H1 (cell line): ENCODE results near the gene OPCML. TPM values are rescaled to one million over a fixed set of nuclear protein-coding genes. Genes with fewer than 3 reads are reported as not detected.

Source experiments
- CTCF ChIA-PET: fragments of 300-600 bp; sonication (Branson Sonifier 250); formaldehyde crosslinking; loops from one replicate; lab custom pipeline; 2021; ENCODE audit not compliant: partially characterized antibody; lab: Charles Lee
- POLR2A ChIA-PET: fragments of 300-600 bp; sonication (Branson Sonifier 250); formaldehyde crosslinking; loops from one replicate; lab custom pipeline; 2021; ENCODE audit warnings: inconsistent platforms; ENCODE audit not compliant: partially characterized antibody; lab: Charles Lee
- DNase-seq, 2 experiments: peaks; one replicate each; pipeline versions ENCODE4 v3.0.0 to v3.0.0-alpha.2; 2010 to 2022; ENCODE audit warnings: low spot score in 2 of 2, low read depth in 1 of 2, mixed read lengths in 1 of 2
- FAIRE-seq: peaks from 2 replicates; lab custom pipeline; 2011; peaks lifted over from hg19 to GRCh38; lab: Jason Lieb, UNC
- H2AFZ ChIP-seq: 2 replicates; pipeline ENCODE4 v1.8.1; 2012; ENCODE audit warnings: low read length, inconsistent platforms
- H2AK5ac ChIP-seq: 2 replicates; pipeline ENCODE4 v1.6.1; 2013; ENCODE audit warnings: low read depth, low read length
- H2BK120ac ChIP-seq: replicated peaks from 2 replicates; pipeline ENCODE3; 2013; ENCODE audit warnings: low read depth, low read length, inconsistent platforms
- H2BK12ac ChIP-seq: 2 replicates; pipeline ENCODE4 v1.6.1; 2013; ENCODE audit warnings: low read depth, low read length
- H2BK15ac ChIP-seq: 2 replicates; pipeline ENCODE4 v1.6.1; 2013; ENCODE audit warnings: low read length
- H2BK20ac ChIP-seq: 2 replicates; pipeline ENCODE4 v1.6.1; 2013; ENCODE audit warnings: low read length
- H2BK5ac ChIP-seq: 2 replicates; pipeline ENCODE4 v1.6.1; 2013; ENCODE audit warnings: low read depth, low read length
- H3K14ac ChIP-seq: 2 replicates; pipeline ENCODE4 v1.6.1; 2013; ENCODE audit warnings: inconsistent platforms; ENCODE audit not compliant: insufficient read length
- H3K18ac ChIP-seq: 2 replicates; pipeline ENCODE4 v1.6.1; 2013; ENCODE audit warnings: low read length; ENCODE audit errors: extremely low read depth
- H3K23ac ChIP-seq: 2 replicates; pipeline ENCODE4 v1.6.1; 2013; ENCODE audit warnings: inconsistent platforms; ENCODE audit not compliant: insufficient read length
- H3K23me2 ChIP-seq: 2 replicates; pipeline ENCODE4 v1.6.1; 2013; ENCODE audit warnings: low read depth, low read length
- H3K27ac ChIP-seq: 2 replicates; pipeline ENCODE4 v1.6.1; 2011; ENCODE audit warnings: low read depth, low read length, inconsistent platforms
- H3K27me3 ChIP-seq, 4 experiments: replicated peaks in 1 of 4; 1 replicate in 1 of 4; 2 replicates in 3 of 4; pipeline versions ENCODE4 v1.6.1 to v1.8.1; 2011 to 2013; ENCODE audit warnings: low read length in 3 of 4, mild to moderate bottlenecking in 3 of 4, inconsistent platforms in 2 of 4, mixed read lengths in 2 of 4, moderate library complexity in 1 of 4; ENCODE audit not compliant: control insufficient read depth in 3 of 4, insufficient read depth in 3 of 4; ENCODE audit errors: extremely low read depth in 1 of 4
- H3K36me3 ChIP-seq, 4 experiments: 2 replicates each; pipeline versions ENCODE4 v1.6.1 to v1.8.1; 2011 to 2013; ENCODE audit warnings: mild to moderate bottlenecking in 4 of 4, low read length in 3 of 4, moderate library complexity in 2 of 4, control low read depth in 1 of 4, inconsistent platforms in 1 of 4; ENCODE audit not compliant: insufficient read depth in 4 of 4, control insufficient read depth in 2 of 4
- H3K4ac ChIP-seq: replicated peaks from 2 replicates; pipeline ENCODE3; 2013; ENCODE audit warnings: low read length, low read depth, mixed read lengths, inconsistent platforms; ENCODE audit not compliant: insufficient read length
- H3K4me1 ChIP-seq, 4 experiments: replicated peaks in 1 of 4; 1 replicate in 1 of 4; 2 replicates in 3 of 4; pipeline versions ENCODE4 v1.6.1 to v1.8.1; 2011 to 2013; ENCODE audit warnings: low read length in 3 of 4, inconsistent platforms in 2 of 4, mixed read lengths in 1 of 4; ENCODE audit not compliant: insufficient read depth in 4 of 4, control insufficient read depth in 3 of 4
- H3K4me2 ChIP-seq, 2 experiments: 2 replicates each; pipeline versions ENCODE4 v1.6.1 to v1.8.1; 2011 to 2013; ENCODE audit warnings: low read depth in 2 of 2, low read length in 2 of 2, control low read depth in 1 of 2, inconsistent platforms in 1 of 2, mild to moderate bottlenecking in 1 of 2; ENCODE audit not compliant: insufficient read depth in 1 of 2
- H3K4me3 ChIP-seq, 4 experiments: fragments of 200-600, 300-600 bp in 1 of 4; sonication (generic), shearing (Covaris generic), sonication (Bioruptor Twin) in 1 of 4; 2 replicates each; pipeline versions ENCODE4 v1.5.1 to v1.8.1; 2011 to 2016; ENCODE audit warnings: low read length in 4 of 4, low read depth in 3 of 4, control low read depth in 2 of 4, inconsistent platforms in 2 of 4, mild to moderate bottlenecking in 2 of 4, mixed read lengths in 1 of 4, moderate library complexity in 1 of 4; ENCODE audit not compliant: insufficient read depth in 2 of 4; ENCODE audit errors: extremely low read depth in 1 of 4
- H3K56ac ChIP-seq: replicated peaks from 2 replicates; pipeline ENCODE3; 2013; ENCODE audit warnings: low read depth, mild to moderate bottlenecking, mixed read lengths, low read length, inconsistent platforms; ENCODE audit not compliant: insufficient read length
- H3K79me1 ChIP-seq: 2 replicates; pipeline ENCODE4 v1.6.1; 2013; ENCODE audit warnings: low read depth, low read length, control low read depth
- H3K79me2 ChIP-seq, 2 experiments: 2 replicates each; pipeline versions ENCODE4 v1.6.1 to v1.8.1; 2012 to 2013; ENCODE audit warnings: low read length in 2 of 2, mild to moderate bottlenecking in 2 of 2, inconsistent platforms in 1 of 2; ENCODE audit not compliant: insufficient read depth in 2 of 2, control insufficient read depth in 1 of 2
- H3K9ac ChIP-seq, 4 experiments: replicated peaks in 1 of 4; 1 replicate in 1 of 4; 2 replicates in 3 of 4; pipeline versions ENCODE4 v1.6.1 to v1.8.1; 2011 to 2013; ENCODE audit warnings: low read depth in 3 of 4, low read length in 3 of 4, control low read depth in 2 of 4, mild to moderate bottlenecking in 2 of 4, moderate library complexity in 2 of 4, inconsistent platforms in 1 of 4; ENCODE audit errors: extremely low read depth in 1 of 4
- H3K9me3 ChIP-seq, 2 experiments: 2 replicates each; pipeline versions ENCODE4 v1.6.1 to v1.8.1; 2012 to 2013; ENCODE audit warnings: mild to moderate bottlenecking in 2 of 2, moderate library complexity in 2 of 2, control low read depth in 1 of 2, inconsistent platforms in 1 of 2, low read depth in 1 of 2, low read length in 1 of 2, mixed read lengths in 1 of 2; ENCODE audit not compliant: insufficient read depth in 2 of 2
- H4K20me1 ChIP-seq, 2 experiments: replicated peaks in 1 of 2; 2 replicates each; pipeline versions ENCODE3 to v1.8.1; 2011 to 2013; ENCODE audit warnings: inconsistent platforms in 2 of 2, low read length in 2 of 2, mild to moderate bottlenecking in 1 of 2; ENCODE audit not compliant: insufficient read depth in 2 of 2, control insufficient read depth in 1 of 2
- H4K5ac ChIP-seq: 2 replicates; pipeline ENCODE4 v1.6.1; 2013; ENCODE audit warnings: low read length, low read depth, mixed read lengths, inconsistent platforms; ENCODE audit not compliant: insufficient read length
- H4K8ac ChIP-seq: 2 replicates; pipeline ENCODE4 v1.8.0; 2013; ENCODE audit warnings: mild to moderate bottlenecking, moderate library complexity, low read length, inconsistent platforms; ENCODE audit not compliant: insufficient read depth; ENCODE audit errors: extremely low read depth
- H4K91ac ChIP-seq: replicated peaks from 2 replicates; pipeline ENCODE3; 2013; ENCODE audit warnings: low read length, mixed read lengths, inconsistent platforms; ENCODE audit not compliant: insufficient read length
- ATF2 ChIP-seq: IDR thresholded peaks from 2 replicates; pipeline ENCODE4 v1.6.1; 2012; ENCODE audit warnings: low read length, inconsistent platforms
- CBX8 ChIP-seq: fragments of 300-800, 300-1000 bp; sonication (generic); IDR thresholded peaks from 2 replicates; pipeline ENCODE4 v1.7.1; 2016; ENCODE audit warnings: low read depth, low read length, borderline replicate concordance
- CTBP2 ChIP-seq: IDR thresholded peaks from 2 replicates; pipeline ENCODE4 v1.7.0; 2011; ENCODE audit warnings: borderline replicate concordance, mild to moderate bottlenecking, moderate library complexity, mixed read lengths, low read length; ENCODE audit not compliant: insufficient read depth, insufficient read length
- KDM1A ChIP-seq: fragments of 200-600, 300-600 bp; sonication (generic); IDR thresholded peaks from 2 replicates; pipeline ENCODE4 v1.7.1; 2016; ENCODE audit warnings: mild to moderate bottlenecking, low read length, borderline replicate concordance
- MAFK ChIP-seq: IDR thresholded peaks from 2 replicates; pipeline ENCODE4 v1.6.1; 2012; ENCODE audit warnings: low read depth, mild to moderate bottlenecking, improper control_type of control experiment, low read length
- POLR2A ChIP-seq, 2 experiments: IDR thresholded peaks; 1 replicate in 1 of 2; 2 replicates in 1 of 2; pipeline ENCODE4 v1.6.1; 2011; ENCODE audit warnings: low read depth in 2 of 2, low read length in 2 of 2, mild to moderate bottlenecking in 2 of 2; ENCODE audit errors: control extremely low read depth in 1 of 2
- POU5F1 ChIP-seq: IDR thresholded peaks from 2 replicates; pipeline ENCODE4 v1.6.1; 2011; ENCODE audit warnings: low read depth, mild to moderate bottlenecking, low read length, moderate library complexity
- RXRA ChIP-seq: IDR thresholded peaks from 2 replicates; pipeline ENCODE4 v1.6.1; 2011; ENCODE audit warnings: low read depth, mild to moderate bottlenecking, low read length, moderate library complexity; ENCODE audit not compliant: insufficient read depth
- SP1 ChIP-seq: IDR thresholded peaks from 2 replicates; pipeline ENCODE4 v1.6.1; 2011; ENCODE audit warnings: low read depth, low read length
- TAF7 ChIP-seq: optimal IDR thresholded peaks from 2 replicates; pipeline ENCODE3; 2011; ENCODE audit warnings: low read depth, mild to moderate bottlenecking, inconsistent platforms, low read length, moderate library complexity, borderline replicate concordance
- WGBS, 2 experiments: shearing (Covaris generic) in 1 of 2; methylation state at CpG; one replicate each; pipeline versions ENCODE4 v1.1.6 to v1.1.7; 2013 to 2015; ENCODE audit warnings: low lambda C conversion rate in 2 of 2, mixed read lengths in 2 of 2, inconsistent platforms in 1 of 2, low coverage in 1 of 2, missing lambda C conversion rate in 1 of 2; ENCODE audit not compliant: insufficient replicate concordance in 2 of 2, insufficient coverage in 1 of 2, insufficient read length in 1 of 2; ENCODE audit errors: extremely low coverage in 1 of 2, missing lambda C conversion rate in 1 of 2; 5-methylcytosine and 5-hydroxymethylcytosine counted together
- polyA plus RNA-seq, 7 experiments: library from polyadenylated mRNA; depleted of rRNA in 3 of 7; stranded (reverse) in 5 of 7; unstranded in 2 of 7; fragments of >200 nt in 5 of 7; fragments of 200-250 nt in 2 of 7; gene quantifications; 1 replicate in 5 of 7; 2 replicates in 1 of 7; 4 replicates in 1 of 7; pipeline versions ENCODE4 v1.2.1 to v1.2.3, GENCODE V29; 2011 to 2013; ENCODE audit warnings: missing spikeins in 2 of 7, mixed read lengths in 2 of 7
- total RNA-seq: library from RNA; stranded (reverse); fragmentation: NEBNext Ultra II Directional; extraction: Animal tissue kit (Norgen Biotek cat#: 25700); gene quantifications from 2 replicates; pipeline ENCODE4 v1.2.1, GENCODE V29; 2021
- TF ChIP-seq, protein P1 (sequence below): IDR thresholded peaks from 2 replicates; pipeline ENCODE4 v1.6.1; 2012; ENCODE audit warnings: inconsistent platforms

Gene OPCML
- total and polyA plus RNA-seq, 2 of the 8 experiments (the other 6 are each of a cell fraction or from before 2014, with no cell fraction given): 2.3 to 3.1 TPM

DNA sequence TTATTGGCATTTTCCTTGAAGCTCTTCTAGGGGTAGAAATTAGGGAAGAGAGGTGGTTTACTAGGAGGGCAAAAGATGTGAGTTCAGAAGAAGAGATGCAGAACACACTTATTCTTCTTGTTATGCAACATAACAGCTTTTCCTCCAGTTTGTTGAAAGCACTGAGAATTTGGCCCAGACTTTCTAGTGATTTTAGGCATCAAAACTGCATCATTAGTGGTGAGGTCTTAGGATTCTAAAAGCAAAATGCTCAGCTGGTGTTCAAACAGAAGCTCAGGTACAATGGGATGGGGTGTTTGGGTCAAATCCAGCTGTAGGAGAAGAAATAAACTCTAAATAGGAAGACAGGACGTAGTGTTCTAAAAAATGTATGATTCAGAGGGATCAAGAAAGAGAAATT, 221.1 kb downstream of the OPCML start:
- no peak overlapping the region for H3K4me2 ChIP-seq
- FAIRE-seq (no peak), DNase-seq (no peak)
- no peaks in the 10 kb centered on the region for H3K23me2 ChIP-seq
- no peaks in the 10 kb centered on the region for H3K79me2 ChIP-seq
- no peak overlapping the region for H2BK120ac ChIP-seq
- H4K20me1 ChIP-seq: no peaks in the 10 kb centered on the region
- H2BK12ac ChIP-seq: no peak overlapping the region
- no peak overlapping the region for H2AK5ac ChIP-seq
- no peaks in the 10 kb centered on the region for H3K4me1 ChIP-seq
- no peak overlapping the region for H3K18ac ChIP-seq
- no peaks in the 10 kb centered on the region for H3K9me3 ChIP-seq
- WGBS, 2 experiments: 86% methylated on average over 1 of the region's 1 CpG; no CpG with 5 or more reads in 1 of the 2 experiments
- H3K56ac ChIP-seq: no peak overlapping the region
- no peaks in the 10 kb centered on the region for H3K27me3 ChIP-seq
- H2AFZ ChIP-seq: no peak overlapping the region
- no peak overlapping the region for H3K23ac ChIP-seq
- no peaks in the 10 kb centered on the region for H3K36me3 ChIP-seq
- H3K4me3 ChIP-seq: no peak overlapping the region
- no peak overlapping the region for H2BK5ac ChIP-seq
- no peak overlapping the region for H2BK20ac ChIP-seq
- H2BK15ac ChIP-seq: no peak overlapping the region
- H3K4ac ChIP-seq: no peak overlapping the region
- ChIA-PET CTCF (interaction anchor here (0.8 to 1.5 kb wide), 4 partner anchors 9 to 219 kb away, joined by 3 read pairs; no protein-coding TSS in a partner anchor), POLR2A (no interaction called here)
- no peak overlapping the region for H3K9ac ChIP-seq
- no peak overlapping the region for H4K8ac ChIP-seq
- H3K14ac ChIP-seq: no peak overlapping the region
- H3K27ac ChIP-seq: no peak overlapping the region
- H4K91ac ChIP-seq: no peak overlapping the region
- H3K79me1 ChIP-seq: no peaks in the 10 kb centered on the region
- no peak overlapping the region for H4K5ac ChIP-seq
- TF ChIP-seq RXRA: no peak
- TF ChIP-seq KDM1A: no peak
- TF ChIP-seq SP1: no peak
- TF ChIP-seq CTBP2: no peak
- no peak for TF ChIP-seq TAF7
- no peak for TF ChIP-seq CBX8
- no peak for TF ChIP-seq POLR2A (IDR thresholded peaks at IDR 0.05; ENCODE audit: control extremely low read depth in 1 of 2, low read depth in 2 of 2, low read length in 2 of 2)
- TF ChIP-seq MAFK: no peak
- TF ChIP-seq ATF2: no peak
- TF ChIP-seq POU5F1: no peak
- TF ChIP-seq, protein P1, sequence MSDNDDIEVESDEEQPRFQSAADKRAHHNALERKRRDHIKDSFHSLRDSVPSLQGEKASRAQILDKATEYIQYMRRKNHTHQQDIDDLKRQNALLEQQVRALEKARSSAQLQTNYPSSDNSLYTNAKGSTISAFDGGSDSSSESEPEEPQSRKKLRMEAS: no peak
